Stimulated activated CD8-positive, alpha-beta memory T cell treated with anti-CD3 and anti-CD28 coated beads, Interleukin-7, amount 100 ng/mL, for 4 hours (primary cell): Measurements from ENCODE around the gene OSGEPL1.
"Not testable (repeated sequence)": the region's sequence is repeated elsewhere in the genome, so short reads cannot be mapped to it uniquely, and the experiment has no call there.

Experiments
- DNase-seq, 2 donors: peaks; one replicate each; pipeline ENCODE4 v3.0.0-alpha.2; 2020; ENCODE audit warnings: low read depth in 2 of 2

Gene OSGEPL1, protein sequence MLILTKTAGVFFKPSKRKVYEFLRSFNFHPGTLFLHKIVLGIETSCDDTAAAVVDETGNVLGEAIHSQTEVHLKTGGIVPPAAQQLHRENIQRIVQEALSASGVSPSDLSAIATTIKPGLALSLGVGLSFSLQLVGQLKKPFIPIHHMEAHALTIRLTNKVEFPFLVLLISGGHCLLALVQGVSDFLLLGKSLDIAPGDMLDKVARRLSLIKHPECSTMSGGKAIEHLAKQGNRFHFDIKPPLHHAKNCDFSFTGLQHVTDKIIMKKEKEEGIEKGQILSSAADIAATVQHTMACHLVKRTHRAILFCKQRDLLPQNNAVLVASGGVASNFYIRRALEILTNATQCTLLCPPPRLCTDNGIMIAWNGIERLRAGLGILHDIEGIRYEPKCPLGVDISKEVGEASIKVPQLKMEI

DNA sequence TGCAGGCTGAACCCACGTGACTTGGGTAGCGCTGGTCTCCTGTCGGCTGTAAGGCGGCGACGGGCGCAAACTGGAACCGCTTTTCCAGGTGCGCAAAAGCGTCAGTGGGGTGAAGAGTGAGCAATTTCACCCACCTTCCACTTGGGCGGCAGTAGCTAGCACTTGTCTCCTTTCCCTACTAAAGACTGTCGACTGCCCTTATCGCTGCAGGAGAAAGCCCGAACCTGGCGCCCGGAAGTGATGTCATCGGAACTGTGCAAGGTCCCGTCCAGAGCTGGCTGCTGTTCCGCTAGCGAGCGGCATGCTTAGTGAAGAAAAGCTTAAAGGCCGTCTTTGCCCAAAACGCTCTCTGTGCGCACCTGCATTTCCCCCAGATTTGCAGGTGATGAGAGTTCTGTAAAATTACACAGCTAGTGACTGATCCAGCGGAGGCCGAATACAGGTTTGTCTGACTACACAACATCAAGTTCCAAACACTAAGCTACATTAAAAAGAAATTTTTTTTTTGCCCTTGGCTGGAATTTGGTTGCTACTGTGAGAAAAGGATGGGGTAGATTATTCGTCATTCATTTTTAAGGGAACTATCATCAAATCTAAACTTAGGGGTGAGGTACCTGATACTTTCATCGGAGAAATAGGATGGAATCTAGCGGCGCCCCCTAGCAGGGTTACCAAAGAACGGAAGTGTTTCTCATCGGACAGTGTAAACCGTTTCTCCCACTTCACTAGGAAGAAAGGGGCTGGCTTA, at the start of gene OSGEPL1:
TSS of gene OSGEPL1 (minus strand) at position 242 of the 748 bp plus-strand sequence. CDS start 1,152 bp downstream, outside the sequence.
- DNase-seq: peak; percentile 87

DNA sequence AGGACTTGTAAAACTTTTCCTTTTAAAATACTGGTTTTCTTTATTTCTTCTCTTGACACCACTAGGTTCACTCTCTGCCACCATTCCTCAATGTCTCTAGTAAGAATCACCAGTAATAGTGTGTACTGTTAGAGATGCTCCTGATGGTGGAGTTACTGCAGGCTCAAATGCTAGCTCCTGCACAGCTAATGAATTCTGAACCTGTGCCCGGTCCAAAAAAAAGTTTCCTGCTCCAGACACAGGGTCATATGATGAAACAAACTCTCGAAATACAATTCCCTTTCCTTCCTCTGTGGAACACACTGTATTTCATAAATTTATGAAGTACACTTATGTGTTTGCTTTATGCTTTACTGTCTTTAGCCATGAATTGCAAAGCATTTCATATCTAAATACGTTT, 40.8 kb upstream of the OSGEPL1 start:
- DNase-seq: no peak

DNA sequence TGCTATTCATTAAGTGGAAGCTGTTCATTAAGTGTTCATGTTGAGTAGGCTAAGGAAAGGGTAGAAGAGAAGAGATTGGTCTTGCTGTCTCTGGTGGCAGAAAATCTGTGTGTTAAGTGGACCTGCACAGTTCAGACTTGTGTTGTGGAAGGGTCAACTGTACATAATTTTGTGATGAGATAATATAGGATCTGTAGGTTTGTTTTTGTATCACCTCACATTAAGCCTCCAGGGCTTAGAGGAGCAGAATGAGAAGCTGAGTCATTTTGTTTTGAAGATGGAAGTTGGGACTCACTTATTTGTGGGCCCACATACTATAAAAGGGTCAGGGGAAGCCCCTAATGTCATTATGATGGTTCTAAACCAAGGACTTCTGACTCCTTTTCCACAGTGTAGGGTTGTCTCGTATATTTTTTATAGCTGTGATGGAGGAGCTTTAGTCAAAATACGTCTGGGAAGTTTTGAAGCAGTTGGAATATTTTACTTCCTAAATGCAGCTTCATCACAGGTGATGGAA, 39.9 kb upstream of the OSGEPL1 start:
- no peak for DNase-seq

DNA sequence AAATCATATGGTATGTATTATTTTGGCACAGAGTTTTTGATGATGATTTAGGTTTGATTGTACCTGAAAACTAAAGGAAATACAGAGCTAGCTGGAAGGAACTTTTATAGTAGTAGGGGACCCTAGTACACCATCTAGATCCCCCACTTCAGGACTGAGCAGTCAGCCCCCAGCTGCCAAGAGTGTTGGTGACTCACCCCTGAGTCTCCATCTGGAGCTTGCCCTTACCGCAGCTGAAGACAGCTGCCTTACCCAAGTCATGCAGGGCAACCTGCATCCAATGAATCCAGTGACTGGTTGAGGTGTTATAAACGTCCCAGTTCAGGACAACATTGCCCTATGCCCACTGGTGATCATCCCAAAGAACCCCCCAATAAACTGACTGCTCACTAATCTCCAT, 36.9 kb upstream of the OSGEPL1 start:
- DNase-seq: no peak

DNA sequence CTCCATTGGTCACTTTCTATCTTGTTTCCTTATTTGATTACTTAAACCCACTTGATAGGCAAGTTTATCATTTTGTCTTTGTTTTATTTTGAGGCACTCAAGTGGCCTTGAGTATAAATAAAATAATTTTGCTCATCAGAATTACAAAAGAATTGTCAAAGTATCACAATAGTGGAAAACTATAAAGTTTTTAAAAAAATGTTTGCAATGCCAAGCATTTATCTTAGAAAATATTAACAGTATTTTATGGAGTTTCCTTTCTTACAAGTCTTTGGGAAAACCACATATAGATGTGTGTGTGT, 36.4 kb upstream of the OSGEPL1 start:
- DNase-seq: no peak

DNA sequence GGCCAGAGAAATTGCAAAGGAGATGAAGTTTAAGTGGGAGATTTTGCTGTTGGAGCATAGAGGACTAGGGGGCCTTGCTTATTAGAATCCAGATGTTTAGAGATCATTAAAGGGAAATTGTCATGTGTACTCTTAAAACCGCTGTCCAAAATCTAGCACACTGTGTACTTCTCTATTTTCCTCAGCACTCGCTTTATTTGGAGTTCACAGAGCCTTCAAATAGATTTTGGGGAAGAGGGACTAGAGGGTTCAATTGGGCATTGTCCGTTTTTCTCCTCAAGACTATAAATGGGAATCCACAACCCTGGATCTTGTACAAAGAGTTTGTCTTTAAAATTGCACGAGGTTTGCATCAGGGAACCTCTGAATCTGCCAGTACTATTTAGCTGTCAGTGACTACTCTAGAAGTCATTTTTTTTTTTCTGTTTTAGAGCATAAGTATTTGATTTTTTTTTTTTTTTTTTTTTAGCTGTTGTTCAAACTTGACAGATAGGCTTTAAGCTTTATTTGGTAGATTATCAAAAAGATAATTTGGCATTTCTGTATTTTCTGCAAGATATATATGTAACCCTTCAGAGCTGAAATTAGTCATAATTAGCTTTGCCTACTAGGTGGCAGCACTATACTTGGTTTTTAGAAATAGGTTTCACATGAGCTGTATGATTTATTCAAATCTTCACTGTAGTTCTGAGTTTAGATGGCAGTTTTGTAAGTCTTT, 35.9 kb upstream of the OSGEPL1 start:
- DNase-seq: no peak

DNA sequence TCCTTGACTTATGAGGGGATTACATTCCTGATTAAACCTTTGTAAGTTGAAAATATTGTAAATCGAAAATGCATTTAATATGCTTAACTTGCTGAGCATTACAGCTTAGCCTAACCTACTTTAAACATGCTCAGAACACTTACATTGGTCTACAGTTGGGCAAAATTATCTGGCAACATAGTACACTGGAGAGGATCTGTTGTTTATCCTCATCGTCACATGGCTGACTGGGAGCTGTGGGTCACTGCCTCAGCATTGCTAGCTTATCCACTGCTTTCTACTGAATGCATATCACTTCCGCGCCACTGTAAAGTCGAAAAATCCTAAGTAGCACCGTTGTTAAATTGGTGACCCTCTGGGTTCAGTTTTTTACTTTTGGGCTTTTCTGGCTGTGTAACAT, 35.3 kb upstream of the OSGEPL1 start:
- DNase-seq: no peak

DNA sequence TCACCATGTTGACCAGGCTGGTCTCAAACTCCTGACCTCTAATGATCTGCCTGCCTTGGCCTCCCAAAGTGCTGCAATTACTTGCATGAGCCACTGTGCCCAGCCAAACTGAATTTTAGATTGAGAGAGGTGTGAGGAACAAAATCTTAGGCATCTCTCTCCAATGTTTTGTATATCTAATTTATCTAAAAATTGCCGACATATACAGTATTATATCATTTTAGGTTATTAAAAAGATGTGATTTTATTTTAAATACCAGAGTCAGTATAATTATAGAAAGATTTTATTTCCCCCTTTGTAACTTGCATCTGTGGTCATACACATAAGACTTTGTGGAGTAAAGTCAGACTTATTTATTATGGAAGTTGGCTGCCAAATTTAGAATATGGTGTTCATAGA, 31.7 kb upstream of the OSGEPL1 start:
- no peak for DNase-seq

DNA sequence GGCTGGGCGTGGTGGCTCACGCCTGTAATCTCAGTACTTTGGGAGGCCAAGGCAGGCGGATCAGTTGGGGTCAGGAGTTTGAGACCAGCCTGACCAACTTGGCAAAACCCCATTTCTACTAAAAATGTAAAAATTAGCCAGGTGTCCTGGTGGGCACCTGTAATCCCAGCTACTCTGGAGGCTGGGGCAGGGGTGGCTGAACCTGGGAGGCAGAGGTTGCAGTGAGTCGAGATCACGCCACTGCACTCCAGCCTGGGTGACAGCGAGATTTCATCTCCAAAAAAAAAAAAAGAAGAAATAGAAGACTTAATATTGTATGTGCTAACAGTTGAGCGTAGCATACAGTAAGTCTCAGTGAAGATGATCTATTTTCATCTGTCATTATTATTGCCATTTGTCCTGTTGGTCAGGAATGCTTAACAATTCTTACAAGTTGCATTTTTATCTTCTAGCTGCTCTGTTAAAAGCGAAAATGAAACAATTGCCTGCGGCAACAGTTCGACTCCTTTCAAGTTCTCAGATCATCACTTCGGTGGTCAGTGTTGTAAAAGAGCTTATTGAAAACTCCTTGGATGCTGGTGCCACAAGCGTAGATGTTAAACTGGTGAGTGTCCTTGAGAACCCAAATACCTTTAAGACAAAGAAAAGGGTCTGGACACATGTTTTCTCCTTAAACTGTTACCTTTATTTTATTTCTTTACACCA, 28.9 kb upstream of the OSGEPL1 start:
- DNase-seq: no peak

DNA sequence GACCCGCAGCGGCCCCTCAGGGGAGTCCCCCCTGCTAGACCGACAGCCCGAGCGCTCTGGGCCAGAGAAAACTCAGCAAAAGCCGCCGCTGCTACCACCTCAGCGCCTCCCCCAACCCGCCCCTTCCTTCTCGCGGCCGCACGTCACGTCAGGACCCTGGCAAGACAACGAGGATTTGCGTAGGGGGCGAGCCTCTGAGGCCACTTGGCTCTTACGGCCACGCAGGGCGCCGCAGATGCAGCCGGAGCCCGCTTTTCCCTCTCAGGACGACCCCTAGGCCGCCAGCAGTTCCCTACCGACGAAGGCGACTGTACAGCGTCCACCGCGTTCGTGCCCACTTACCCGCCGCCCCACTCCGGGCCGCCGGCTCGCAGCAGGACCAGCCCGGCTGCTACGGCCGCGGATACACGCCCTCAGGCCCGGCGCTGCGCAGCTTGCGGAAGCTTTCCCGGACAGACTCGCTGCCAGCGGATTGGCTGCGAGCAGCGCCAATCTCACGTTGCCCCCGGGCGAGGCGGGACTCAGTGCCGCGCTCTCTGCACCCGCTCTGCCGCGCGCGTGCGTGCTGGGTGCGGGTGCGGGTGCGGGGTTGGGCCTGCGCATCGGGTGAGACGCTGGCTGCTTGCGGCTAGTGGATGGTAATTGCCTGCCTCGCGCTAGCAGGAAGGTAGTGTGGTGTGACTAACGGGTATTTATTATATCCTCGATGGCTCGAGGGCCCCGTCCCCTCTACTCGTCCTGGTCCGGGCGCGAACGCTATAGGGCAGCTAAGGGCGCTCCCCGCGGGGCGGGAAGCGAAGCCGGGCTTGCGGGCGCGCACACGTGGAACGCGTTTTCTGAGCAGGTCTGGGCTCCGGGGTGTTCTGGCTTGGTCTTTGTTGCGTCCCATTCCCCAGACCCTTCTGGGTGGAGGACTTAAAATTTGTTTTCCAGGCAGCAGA, 21.6 kb upstream of the OSGEPL1 start, which contains the start of the genes ORMDL1 and PMS1:
TSS of gene ORMDL1 (minus strand) at position 413 of the 941 bp plus-strand sequence. CDS start 1,744 bp downstream, outside the sequence.
TSS of gene PMS1 (plus strand) at position 524 of the 941 bp plus-strand sequence. CDS start 7,360 bp downstream, outside the sequence.
- peak; percentile 86 to 93 for DNase-seq

DNA sequence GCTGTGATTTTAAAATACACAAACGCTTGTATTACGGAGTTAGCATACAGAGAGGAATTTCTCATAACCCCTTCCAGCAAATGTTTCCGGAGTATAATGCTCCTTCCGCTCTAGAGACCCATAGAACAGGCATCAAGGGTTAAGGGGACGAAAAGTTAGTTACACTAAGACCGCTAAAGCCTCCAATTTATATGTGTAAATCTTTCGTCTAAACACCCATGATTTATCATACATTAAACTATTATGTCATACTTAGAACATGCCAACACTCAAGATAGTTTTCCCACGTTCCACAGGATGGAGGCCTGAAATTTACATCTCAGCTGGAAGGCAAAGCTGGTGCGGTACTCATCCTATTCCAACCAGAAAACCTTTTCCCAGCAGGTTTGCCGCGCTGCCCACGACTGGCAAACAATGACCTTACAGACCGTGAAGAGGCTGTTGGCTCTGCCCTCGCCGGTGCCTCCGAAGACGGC, 20.9 kb upstream of the OSGEPL1 start:
- DNase-seq: no peak

DNA sequence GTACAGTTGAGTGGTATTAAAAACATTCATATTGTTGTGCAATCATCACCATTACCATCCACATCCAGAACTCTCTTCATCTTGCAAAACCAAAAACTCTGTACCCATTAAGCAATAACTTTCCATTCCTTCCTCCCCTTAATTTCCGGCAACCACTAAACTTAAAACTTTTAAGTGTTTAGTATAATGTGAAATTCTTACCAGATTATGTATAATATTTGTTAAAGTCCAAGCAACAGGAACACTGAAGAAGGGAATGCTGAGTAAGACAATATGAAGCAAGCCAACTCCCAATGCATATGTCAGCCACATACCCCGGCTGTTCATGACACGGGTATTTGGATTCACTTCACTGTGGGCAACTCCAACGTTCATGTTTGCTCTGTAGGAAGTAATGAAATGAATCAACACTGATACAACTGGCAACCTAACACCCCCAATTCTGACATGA, 19.7 kb upstream of the OSGEPL1 start:
- no peak for DNase-seq

DNA sequence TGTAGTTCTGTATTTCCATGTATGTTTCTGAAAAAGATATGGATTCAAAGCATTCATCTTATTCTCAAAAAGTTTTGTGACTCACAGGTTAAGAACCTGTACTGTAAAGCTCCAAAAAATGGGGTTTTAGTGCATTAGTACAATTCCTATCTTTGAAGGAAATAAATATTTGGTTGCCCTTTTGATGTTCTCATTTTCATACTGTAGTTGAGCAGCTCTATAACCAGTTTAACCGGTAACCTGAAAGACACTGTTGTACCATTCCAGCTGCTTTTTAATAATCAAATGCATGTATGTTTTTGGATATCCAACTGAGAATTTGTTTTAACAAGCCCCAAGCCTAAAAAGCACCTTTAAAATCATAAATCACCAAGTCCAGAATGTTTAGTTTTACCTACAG, 9.6 kb upstream of the OSGEPL1 start:
- no peak for DNase-seq

DNA sequence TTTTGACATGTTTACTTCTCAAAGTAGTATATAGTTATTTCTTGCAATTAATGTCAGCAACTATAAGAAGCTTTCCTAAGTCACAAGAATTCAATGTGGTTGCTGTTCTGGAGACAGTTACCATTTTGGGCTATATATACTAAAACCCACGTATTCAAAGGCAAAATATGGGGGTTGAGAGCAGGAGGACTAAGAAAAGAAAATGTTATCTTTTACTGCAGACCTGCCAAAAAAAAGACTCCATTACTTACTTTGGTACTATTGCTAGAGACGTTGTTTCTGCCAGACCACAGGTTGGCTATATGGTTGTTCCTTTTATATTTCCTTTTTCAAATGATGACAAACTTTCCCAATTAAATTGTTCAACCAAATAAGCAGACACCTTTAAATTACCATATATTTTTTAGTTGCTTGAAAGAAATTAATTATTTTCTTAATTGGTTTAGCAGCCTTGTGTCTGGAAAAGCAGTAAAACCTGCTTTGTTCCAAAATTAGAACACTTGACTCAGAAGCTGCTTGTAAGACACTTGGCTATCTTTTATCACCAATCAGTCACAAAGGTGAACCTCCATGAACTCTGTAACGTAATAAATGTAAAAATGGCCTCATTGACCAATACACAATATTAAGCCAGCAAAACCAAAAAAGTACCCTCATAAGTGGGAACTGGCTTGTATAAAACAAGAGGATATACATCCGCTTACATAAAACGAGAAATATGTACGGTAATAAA, 8.2 kb upstream of the OSGEPL1 start:
- DNase-seq: no peak

DNA sequence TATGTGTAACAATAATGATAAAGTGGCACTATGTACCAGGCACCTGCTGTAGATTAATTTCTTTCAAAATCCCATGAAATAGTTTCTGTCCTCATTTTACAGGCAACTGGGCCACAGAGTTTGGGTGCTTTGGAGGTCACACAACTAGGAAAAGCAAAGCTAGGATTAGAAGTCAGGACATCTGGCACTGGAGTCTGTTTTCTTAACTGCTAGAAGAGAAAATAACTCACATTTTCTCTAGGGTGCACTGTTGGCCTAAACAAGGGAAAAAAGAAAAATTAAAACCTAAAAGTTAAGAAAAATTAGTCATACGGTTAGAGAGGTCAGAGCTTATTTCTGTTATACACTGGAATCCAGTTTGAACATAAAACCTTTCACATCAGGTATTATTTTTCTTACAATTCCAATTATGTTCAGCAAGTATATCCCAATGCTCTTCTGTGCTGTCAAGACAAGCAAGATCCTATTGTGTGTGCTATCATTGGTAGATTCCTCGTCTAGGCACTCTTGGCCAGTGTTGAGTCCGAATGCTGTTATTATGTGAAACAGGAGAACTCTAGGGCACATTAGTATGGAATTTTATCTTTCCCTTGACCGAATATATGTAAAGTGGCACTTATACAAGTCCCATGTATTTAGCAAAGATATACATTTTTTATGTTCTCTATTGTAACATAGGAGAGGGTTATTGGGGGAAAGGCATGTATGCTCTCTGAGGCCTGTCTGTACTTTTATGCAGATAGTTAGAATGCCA, 1.5 kb upstream of the OSGEPL1 start:
- no peak for DNase-seq

DNA sequence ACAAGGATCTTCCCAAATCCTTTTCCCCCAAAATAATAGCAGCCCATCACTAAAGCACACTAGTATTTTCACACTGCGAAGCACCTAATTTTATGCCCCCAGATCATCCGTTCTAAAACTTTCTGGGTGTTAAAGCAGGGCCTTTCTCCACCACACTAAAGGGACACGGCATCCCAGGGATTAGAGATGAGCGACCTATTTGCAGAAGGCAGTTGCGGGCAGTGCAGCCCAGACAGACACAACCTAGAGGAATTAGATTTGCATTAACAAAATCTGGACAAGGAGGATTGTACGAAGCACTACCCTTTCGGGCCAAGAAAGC, 402 bp downstream of the OSGEPL1 start:
- no peak for DNase-seq

DNA sequence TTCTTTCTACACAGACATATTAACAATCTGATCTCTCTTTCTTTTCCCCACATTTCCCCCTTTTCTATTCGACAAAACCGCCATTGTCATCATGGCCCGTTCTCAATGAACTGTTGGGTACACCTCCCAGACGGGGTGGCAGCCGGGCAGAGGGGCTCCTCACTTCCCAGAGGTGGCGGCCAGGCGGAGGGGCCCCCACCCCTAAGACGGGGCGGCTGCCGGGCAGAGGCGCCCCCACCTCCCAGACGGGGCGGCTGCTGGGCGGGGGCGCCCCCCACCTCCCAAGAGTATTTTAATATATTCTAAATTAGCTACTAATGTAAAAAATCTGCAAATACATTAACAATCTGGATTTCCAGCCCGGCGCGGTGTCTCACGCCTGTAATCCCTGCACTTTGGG, 2.4 kb downstream of the OSGEPL1 start:
- DNase-seq: not testable (repeated sequence)

DNA sequence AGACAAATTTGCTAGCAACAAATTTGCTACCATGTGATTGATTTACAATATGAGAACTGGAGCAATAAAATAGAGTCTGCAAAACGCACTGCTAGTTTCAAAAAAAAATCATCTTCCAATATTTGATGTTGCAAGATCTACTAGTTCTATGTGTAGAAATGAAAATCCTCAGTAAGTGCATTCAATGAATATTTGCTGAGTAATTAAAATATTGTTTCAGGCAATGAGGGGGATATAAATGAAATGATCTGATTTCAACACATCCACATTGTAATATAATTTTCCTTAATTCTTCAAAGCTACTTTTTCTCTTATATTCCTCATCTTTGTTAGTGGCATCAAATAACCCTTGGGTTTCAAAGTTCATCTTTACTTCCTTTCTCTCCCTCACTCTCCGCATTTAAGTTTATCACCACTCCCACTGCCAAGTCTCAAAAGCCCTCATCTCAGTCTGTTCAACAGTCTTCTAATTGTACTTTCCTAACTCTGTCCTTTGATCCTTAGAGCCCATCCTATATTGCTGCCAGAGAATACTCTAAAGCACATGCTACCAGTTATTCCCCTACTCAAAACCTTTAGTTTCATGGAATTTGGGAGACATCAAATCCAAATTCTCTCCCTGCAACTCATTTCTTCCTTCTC, 6.2 kb downstream of the OSGEPL1 start:
- no peak for DNase-seq
